Chondrocyte (in vitro differentiated cells): ENCODE data around the gene UFM1. TPM values are rescaled to one million over a fixed set of nuclear protein-coding genes. Genes with fewer than 3 reads are reported as not detected.

Experiments used
- DNase-seq: peaks from one replicate; pipeline ENCODE4 v3.0.0; 2021; ENCODE audit warnings: mixed read lengths, low spot score
- H3K27ac Mint-ChIP-seq: one replicate; pipeline ENCODE4 v1.8.0; 2021; ENCODE audit warnings: mild to moderate bottlenecking, moderate library complexity, mixed read lengths; ENCODE audit not compliant: unreplicated experiment
- H3K27me3 Mint-ChIP-seq: 2 replicates; pipeline ENCODE4 v1.8.0; 2021; ENCODE audit warnings: low read depth, mixed read lengths
- H3K36me3 Mint-ChIP-seq: 2 replicates; pipeline ENCODE4 v1.8.0; 2021; ENCODE audit warnings: low read depth, mixed read lengths
- H3K4me1 Mint-ChIP-seq: 2 replicates; pipeline ENCODE4 v1.8.0; 2021; ENCODE audit warnings: low read depth, mild to moderate bottlenecking, mixed read lengths
- H3K4me3 Mint-ChIP-seq: one replicate; pipeline ENCODE4 v1.8.0; 2021; ENCODE audit warnings: mild to moderate bottlenecking, moderate library complexity, mixed read lengths; ENCODE audit not compliant: unreplicated experiment
- H3K9me3 Mint-ChIP-seq: 2 replicates; pipeline ENCODE4 v1.8.0; 2021; ENCODE audit warnings: low read depth, mixed read lengths
- total RNA-seq: library from RNA; stranded (reverse); gene quantifications from 3 replicates; pipeline ENCODE4 v1.2.1, GENCODE V29; 2021
- TF ChIP-seq, protein P1 (sequence below): fragments of 200-600 bp; sonication (generic); IDR thresholded peaks from 2 replicates; pipeline ENCODE4 v1.5.0; 2021; ENCODE audit warnings: antibody characterized with exemption, mild to moderate bottlenecking, moderate library complexity

Gene UFM1
- total RNA-seq, 1 donor from 2014 or later: 59.3 TPM

DNA sequence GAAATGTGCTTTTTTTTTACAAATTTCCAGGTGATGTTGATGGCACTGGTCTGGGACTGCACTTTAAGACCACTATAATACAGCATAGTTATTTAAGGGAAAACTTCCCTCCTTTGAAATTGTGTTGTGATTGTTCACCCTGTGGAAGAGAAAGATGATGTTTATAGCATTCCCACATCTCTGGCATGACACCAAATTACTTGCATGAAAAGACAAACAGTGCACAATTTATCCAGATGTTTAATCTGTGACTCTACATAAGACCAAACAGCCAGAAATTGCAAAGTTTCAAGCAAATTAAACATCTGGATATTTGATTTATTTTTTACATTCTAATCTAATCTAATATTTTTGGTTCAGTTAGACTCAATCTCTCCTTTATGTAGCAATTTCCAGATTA lies 51.6 kb downstream of the UFM1 start:
- Mint-ChIP-seq H3K27me3 (peaks cover 6% of the 10 kb centered on the region), H3K27ac (no peak overlapping the region), H3K36me3 (no peaks in the 10 kb centered on the region), H3K9me3 (peaks cover 5% of the 10 kb centered on the region), H3K4me1 (no peaks in the 10 kb centered on the region), H3K4me3 (no peak overlapping the region)
- TF ChIP-seq, protein P1, sequence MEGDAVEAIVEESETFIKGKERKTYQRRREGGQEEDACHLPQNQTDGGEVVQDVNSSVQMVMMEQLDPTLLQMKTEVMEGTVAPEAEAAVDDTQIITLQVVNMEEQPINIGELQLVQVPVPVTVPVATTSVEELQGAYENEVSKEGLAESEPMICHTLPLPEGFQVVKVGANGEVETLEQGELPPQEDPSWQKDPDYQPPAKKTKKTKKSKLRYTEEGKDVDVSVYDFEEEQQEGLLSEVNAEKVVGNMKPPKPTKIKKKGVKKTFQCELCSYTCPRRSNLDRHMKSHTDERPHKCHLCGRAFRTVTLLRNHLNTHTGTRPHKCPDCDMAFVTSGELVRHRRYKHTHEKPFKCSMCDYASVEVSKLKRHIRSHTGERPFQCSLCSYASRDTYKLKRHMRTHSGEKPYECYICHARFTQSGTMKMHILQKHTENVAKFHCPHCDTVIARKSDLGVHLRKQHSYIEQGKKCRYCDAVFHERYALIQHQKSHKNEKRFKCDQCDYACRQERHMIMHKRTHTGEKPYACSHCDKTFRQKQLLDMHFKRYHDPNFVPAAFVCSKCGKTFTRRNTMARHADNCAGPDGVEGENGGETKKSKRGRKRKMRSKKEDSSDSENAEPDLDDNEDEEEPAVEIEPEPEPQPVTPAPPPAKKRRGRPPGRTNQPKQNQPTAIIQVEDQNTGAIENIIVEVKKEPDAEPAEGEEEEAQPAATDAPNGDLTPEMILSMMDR: no peak
- no peak for DNase-seq

DNA sequence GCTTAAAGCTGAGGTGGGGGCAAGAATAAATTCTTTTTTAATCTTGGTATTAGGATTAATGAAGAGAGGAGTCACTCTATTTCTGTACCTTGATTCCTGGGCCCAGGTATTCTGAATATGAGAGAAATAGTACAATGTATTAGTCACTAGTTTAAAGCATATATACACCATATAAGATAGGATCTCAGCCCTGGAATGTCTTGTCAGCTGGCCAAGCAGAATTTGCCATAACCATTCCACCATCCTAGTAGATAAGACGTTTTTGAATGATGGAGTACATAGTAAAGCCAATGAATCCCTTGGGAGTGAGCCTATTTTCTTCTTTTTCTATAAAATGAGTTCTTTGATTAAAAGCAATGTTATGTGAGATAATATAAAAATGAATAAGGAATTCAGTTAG lies 55.6 kb downstream of the UFM1 start:
- peaks cover 5% of the 10 kb centered on the region for H3K9me3 Mint-ChIP-seq
- H3K36me3 Mint-ChIP-seq: no peaks in the 10 kb centered on the region
- DNase-seq: no peak
- H3K27me3 Mint-ChIP-seq: peaks cover 6% of the 10 kb centered on the region
- no peak overlapping the region for H3K4me3 Mint-ChIP-seq
- H3K4me1 Mint-ChIP-seq: no peaks in the 10 kb centered on the region
- no peak overlapping the region for H3K27ac Mint-ChIP-seq
- TF ChIP-seq, protein P1: no peak

DNA sequence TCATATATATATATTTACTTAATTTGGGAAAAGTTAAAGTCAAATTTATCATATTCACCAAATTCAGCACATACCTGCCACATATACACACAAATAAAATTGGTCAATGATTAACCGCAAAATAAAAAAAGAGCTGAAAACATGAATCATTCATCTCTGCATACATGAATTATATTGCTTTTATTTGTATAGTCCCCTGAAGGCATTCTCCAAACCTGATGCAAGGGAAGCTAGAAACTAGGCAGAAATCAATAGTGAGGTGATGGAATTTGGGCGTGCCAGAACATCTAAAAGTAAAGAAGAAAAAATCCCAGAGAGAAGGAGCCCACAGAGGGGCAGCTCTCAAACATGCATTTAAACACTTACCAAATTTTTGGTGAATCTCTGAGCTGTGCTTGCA lies 60.1 kb downstream of the UFM1 start:
- TF ChIP-seq, protein P1: no peak
- Mint-ChIP-seq H3K27me3 (peaks cover 1% of the 10 kb centered on the region), H3K4me1 (peaks cover 8% of the 10 kb centered on the region), H3K27ac (no peak overlapping the region), H3K9me3 (no peaks in the 10 kb centered on the region), H3K36me3 (no peaks in the 10 kb centered on the region), H3K4me3 (no peak overlapping the region)
- DNase-seq: no peak

DNA sequence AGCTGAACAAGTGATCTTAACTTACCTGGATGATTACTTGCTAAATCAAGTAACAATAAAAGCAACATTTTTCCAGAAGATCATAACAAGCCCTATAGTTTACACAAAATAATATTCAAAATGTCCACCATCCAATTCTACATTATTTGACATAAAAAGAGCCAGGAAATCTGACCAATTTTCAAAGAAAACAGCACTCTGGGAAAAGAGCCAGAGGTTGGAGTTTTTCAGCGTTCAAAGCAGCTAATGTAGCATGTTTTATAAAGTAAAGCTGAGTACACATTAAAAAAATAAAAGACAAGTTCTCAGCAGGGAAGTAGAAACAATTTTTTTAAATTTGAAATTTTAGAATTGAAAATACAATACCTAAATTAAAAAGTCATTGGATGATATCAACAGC lies 62.6 kb downstream of the UFM1 start:
- H3K27ac Mint-ChIP-seq: no peak overlapping the region
- no peak for DNase-seq
- H3K9me3 Mint-ChIP-seq: no peaks in the 10 kb centered on the region
- no peaks in the 10 kb centered on the region for H3K36me3 Mint-ChIP-seq
- no peak overlapping the region for H3K4me3 Mint-ChIP-seq
- H3K4me1 Mint-ChIP-seq: peaks cover 8% of the 10 kb centered on the region
- H3K27me3 Mint-ChIP-seq: peaks cover 2% of the 10 kb centered on the region
- TF ChIP-seq, protein P1: no peak
